Panc1 (cell line): ENCODE measurements around the gene PCDHGC3. TPM values are rescaled to one million over a fixed set of nuclear protein-coding genes. Genes with fewer than 3 reads are reported as not detected.

Experiments used
- ATAC-seq: fragments of 200-7000 bp; cut with Tn5 transposase; 2 replicates; pipeline ENCODE4 v1.9.1; 2020; ENCODE audit warnings: mild to moderate bottlenecking, moderate library complexity
- BruUV-seq: library from RNA; stranded (reverse); fragments of 400-500 nt; replicated peaks from 2 replicates; lab custom pipeline; 2021; lab: Mats Ljungman, UMichigan
- CTCF ChIA-PET: fragments of 300-600 bp; sonication (Branson Sonifier 250); formaldehyde crosslinking; loops from one replicate; lab custom pipeline; 2022; ENCODE audit warnings: antibody characterized with exemption; lab: Charles Lee
- POLR2A ChIA-PET: fragments of 300-600 bp; sonication (Branson Sonifier 250); formaldehyde crosslinking; loops from one replicate; lab custom pipeline; 2022; ENCODE audit warnings: antibody characterized with exemption; lab: Charles Lee
- DNase-seq: peaks from one replicate; pipeline ENCODE4 v3.0.0-alpha.2; 2010; ENCODE audit warnings: low read depth, low spot score
- H3K27ac ChIP-seq: 2 replicates; pipeline ENCODE4 v1.5.1; 2011; ENCODE audit warnings: mild to moderate bottlenecking, low read length, inconsistent platforms
- H3K27me3 ChIP-seq: fragments of 200-500 bp; sonication (Bioruptor generic); 2 replicates; pipeline ENCODE4 v1.6.0; 2014; ENCODE audit warnings: low read length, inconsistent platforms; ENCODE audit not compliant: control insufficient read depth, insufficient read depth
- H3K36me3 ChIP-seq: fragments of 200-500 bp; sonication (Bioruptor generic); 2 replicates; pipeline ENCODE4 v1.5.1; 2014; ENCODE audit warnings: inconsistent platforms, mild to moderate bottlenecking, low read length, moderate library complexity; ENCODE audit not compliant: control insufficient read depth, insufficient read depth
- H3K4me1 ChIP-seq: 2 replicates; pipeline ENCODE4 v1.5.1; 2011; ENCODE audit warnings: inconsistent platforms, mild to moderate bottlenecking, low read length, moderate library complexity; ENCODE audit not compliant: control insufficient read depth, insufficient read depth
- H3K4me3 ChIP-seq, 2 experiments: 2 replicates each; pipeline ENCODE4 v1.5.1; 2011 to 2012; ENCODE audit warnings: low read depth in 2 of 2, low read length in 2 of 2, mild to moderate bottlenecking in 2 of 2, inconsistent platforms in 1 of 2, moderate library complexity in 1 of 2
- H3K9me3 ChIP-seq: fragments of 200-500 bp; sonication (Bioruptor generic); 2 replicates; pipeline ENCODE4 v1.5.1; 2014; ENCODE audit warnings: low read depth, mild to moderate bottlenecking, inconsistent platforms, low read length, moderate library complexity; ENCODE audit not compliant: control insufficient read depth, insufficient read depth
- POLR2AphosphoS5 ChIP-seq: IDR thresholded peaks from 2 replicates; pipeline ENCODE4 v1.6.1; 2012; ENCODE audit warnings: mild to moderate bottlenecking, low read depth, low read length, moderate library complexity
- SIN3A ChIP-seq: IDR thresholded peaks from 2 replicates; pipeline ENCODE4 v1.6.1; 2012; ENCODE audit warnings: low read depth, mild to moderate bottlenecking, low read length, moderate library complexity, borderline replicate concordance; ENCODE audit not compliant: insufficient read depth
- TCF7L2 ChIP-seq: IDR thresholded peaks from 2 replicates; pipeline ENCODE4 v1.6.1; 2011; ENCODE audit warnings: mild to moderate bottlenecking, low read depth, low read length, inconsistent platforms
- in situ Hi-C: cut with HindIII; loops from 2 replicates; pipeline ENCODE4 v1.10.0; 2016; ENCODE audit warnings: low sequenced_read_pairs, low pct_unique_long_range_greater_than_20kb
- intact Hi-C: fragments of 100-400 bp; cut with micrococcal nuclease; formaldehyde crosslinking; loops from one replicate; pipeline ENCODE4 v1.10.0; 2022; ENCODE audit not compliant: unreplicated experiment
- total RNA-seq: library from RNA; stranded (reverse); gene quantifications from one replicate; pipeline ENCODE4 v1.2.1, GENCODE V29; 2021; ENCODE audit not compliant: unreplicated experiment
- TF ChIP-seq, protein P1 (sequence below), 2 experiments: IDR thresholded peaks; 2 replicates each; pipeline ENCODE4 v1.6.1; 2011 to 2012; ENCODE audit warnings: low read depth in 2 of 2, control low read depth in 1 of 2, low read length in 1 of 2, mild to moderate bottlenecking in 1 of 2, moderate library complexity in 1 of 2; ENCODE audit not compliant: insufficient read depth in 1 of 2
- TF ChIP-seq, protein P2 (sequence below): fragments of 450-650 bp; IDR thresholded peaks from 2 replicates; pipeline ENCODE4 v1.5.1; 2017; ENCODE audit warnings: mild to moderate bottlenecking

The PCDHGC3 gene
- total RNA-seq, 1 experiment from 2014 or later: 54.1 TPM

DNA sequence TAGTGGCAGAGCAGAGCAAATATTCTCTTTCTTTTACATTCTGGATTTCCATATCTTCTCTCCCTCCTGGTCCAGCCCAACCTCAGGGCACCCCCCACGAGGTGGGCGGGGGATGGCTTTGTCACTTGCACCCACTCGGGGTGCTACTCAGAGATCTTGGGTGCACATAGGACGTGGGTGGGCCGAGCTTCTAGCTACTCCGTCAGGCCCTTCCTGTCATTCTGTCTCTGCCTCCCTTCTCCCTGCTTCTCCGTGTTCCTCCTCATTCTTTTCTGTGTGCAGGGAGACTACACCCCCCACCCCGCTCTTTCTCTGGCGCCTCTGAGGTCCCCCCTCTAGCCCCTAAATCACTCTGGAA lies 32.7 kb downstream of the PCDHGC3 start:
- Histone ChIP-seq H3K27me3 (no peaks in the 10 kb centered on the region), H3K4me3 (no peak overlapping the region)
- CTCF ChIA-PET: interaction anchor here (0.7 to 1.2 kb wide), 2 partner anchors 16 to 91 kb away, joined by 3 read pairs; partner anchors contain the start of gene PCDHGB7

DNA sequence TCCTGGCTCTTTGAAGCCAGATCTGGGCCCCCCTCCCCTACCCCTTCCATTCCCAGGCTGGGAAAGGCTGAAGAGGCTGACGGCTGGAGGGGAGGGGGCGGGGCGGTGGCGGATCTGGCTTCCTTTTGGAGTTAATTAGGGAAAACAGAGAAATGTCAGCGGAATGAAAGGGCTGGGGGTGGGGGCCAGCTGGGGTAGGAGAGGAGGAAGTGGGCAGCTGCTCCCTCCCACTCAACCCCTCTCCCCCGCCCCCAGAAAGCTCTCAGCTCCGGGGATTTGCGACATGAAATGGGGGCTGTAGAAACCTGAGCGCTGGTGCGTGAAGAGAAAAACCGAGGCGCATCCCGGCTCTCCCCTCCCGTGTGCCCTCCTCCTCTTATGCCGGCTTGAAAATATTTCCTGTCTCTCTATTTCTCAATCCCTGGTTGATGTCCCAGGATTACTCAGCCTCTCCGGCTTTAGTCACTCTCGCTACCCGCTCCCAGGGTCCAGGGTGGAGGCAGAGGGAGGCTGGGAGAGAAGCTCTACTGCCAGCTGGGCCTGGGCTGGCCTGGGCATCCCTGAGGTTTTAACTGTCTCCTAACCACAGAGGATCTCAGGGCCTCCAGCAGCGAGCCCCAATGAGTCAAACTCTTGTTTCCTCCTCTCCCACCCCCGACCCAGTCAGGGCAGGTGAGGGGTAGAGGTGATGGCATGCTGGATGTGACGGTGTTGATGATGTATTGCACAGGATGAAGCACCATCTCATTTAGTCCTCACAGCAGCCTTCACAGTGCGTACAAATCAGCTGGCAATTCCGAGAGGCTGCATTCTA lies 33.2 kb downstream of the PCDHGC3 start:
- ATAC-seq: 0 out of 2 replicates have a peak, but pooled peaks have one; percentile 20
- DNase-seq: no peak
- intact Hi-C loops: no loop called here
- H3K27ac ChIP-seq: no peak overlapping the region
- in situ Hi-C loops: no loop called here
- CTCF ChIA-PET: interaction anchor here (0.8 kb wide), 1 partner anchor 96 kb away, joined by 3 read pairs; the partner anchor contains the start of gene PCDHGA10
- no peak for TF ChIP-seq POLR2AphosphoS5
- TF ChIP-seq, protein P1, sequence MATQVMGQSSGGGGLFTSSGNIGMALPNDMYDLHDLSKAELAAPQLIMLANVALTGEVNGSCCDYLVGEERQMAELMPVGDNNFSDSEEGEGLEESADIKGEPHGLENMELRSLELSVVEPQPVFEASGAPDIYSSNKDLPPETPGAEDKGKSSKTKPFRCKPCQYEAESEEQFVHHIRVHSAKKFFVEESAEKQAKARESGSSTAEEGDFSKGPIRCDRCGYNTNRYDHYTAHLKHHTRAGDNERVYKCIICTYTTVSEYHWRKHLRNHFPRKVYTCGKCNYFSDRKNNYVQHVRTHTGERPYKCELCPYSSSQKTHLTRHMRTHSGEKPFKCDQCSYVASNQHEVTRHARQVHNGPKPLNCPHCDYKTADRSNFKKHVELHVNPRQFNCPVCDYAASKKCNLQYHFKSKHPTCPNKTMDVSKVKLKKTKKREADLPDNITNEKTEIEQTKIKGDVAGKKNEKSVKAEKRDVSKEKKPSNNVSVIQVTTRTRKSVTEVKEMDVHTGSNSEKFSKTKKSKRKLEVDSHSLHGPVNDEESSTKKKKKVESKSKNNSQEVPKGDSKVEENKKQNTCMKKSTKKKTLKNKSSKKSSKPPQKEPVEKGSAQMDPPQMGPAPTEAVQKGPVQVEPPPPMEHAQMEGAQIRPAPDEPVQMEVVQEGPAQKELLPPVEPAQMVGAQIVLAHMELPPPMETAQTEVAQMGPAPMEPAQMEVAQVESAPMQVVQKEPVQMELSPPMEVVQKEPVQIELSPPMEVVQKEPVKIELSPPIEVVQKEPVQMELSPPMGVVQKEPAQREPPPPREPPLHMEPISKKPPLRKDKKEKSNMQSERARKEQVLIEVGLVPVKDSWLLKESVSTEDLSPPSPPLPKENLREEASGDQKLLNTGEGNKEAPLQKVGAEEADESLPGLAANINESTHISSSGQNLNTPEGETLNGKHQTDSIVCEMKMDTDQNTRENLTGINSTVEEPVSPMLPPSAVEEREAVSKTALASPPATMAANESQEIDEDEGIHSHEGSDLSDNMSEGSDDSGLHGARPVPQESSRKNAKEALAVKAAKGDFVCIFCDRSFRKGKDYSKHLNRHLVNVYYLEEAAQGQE (IDR thresholded peaks at IDR 0.05; ENCODE audit: insufficient read depth in 1 of 2, low read depth in 2 of 2, low read length in 1 of 2): no peak
- TF ChIP-seq, protein P2, sequence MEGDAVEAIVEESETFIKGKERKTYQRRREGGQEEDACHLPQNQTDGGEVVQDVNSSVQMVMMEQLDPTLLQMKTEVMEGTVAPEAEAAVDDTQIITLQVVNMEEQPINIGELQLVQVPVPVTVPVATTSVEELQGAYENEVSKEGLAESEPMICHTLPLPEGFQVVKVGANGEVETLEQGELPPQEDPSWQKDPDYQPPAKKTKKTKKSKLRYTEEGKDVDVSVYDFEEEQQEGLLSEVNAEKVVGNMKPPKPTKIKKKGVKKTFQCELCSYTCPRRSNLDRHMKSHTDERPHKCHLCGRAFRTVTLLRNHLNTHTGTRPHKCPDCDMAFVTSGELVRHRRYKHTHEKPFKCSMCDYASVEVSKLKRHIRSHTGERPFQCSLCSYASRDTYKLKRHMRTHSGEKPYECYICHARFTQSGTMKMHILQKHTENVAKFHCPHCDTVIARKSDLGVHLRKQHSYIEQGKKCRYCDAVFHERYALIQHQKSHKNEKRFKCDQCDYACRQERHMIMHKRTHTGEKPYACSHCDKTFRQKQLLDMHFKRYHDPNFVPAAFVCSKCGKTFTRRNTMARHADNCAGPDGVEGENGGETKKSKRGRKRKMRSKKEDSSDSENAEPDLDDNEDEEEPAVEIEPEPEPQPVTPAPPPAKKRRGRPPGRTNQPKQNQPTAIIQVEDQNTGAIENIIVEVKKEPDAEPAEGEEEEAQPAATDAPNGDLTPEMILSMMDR: no peak
- no peak for TF ChIP-seq TCF7L2
- TF ChIP-seq SIN3A: no peak
- BruUV-seq: no TSS peak
- POLR2A ChIA-PET: no interaction called here
- peaks cover 15% of the 10 kb centered on the region for H3K4me1 ChIP-seq
- H3K9me3 ChIP-seq: no peaks in the 10 kb centered on the region
- no peaks in the 10 kb centered on the region for H3K27me3 ChIP-seq
- H3K4me3 ChIP-seq: no peak overlapping the region
- H3K36me3 ChIP-seq: no peaks in the 10 kb centered on the region

More for the DNA sequence above, 32.7 kb downstream of the PCDHGC3 start:
- Histone ChIP-seq H3K36me3 (no peaks in the 10 kb centered on the region), H3K4me1 (peaks cover 10% of the 10 kb centered on the region; the same call in 1 of the 2 replicates), H3K9me3 (no peaks in the 10 kb centered on the region), H3K27ac (no peak overlapping the region)
- POLR2A ChIA-PET: interaction anchor here (0.6 kb wide), 1 partner anchor 36 kb away, joined by 3 read pairs; no protein-coding TSS in a partner anchor
- DNase-seq: no peak
- ATAC-seq: no peak
- in situ Hi-C loops (no loop called here), intact Hi-C loops (no loop called here)
- BruUV-seq: no TSS peak
- TF ChIP-seq TCF7L2 (no peak), SIN3A (no peak), POLR2AphosphoS5 (no peak)
- TF ChIP-seq, protein P2: no peak
- TF ChIP-seq, protein P1 (IDR thresholded peaks at IDR 0.05; ENCODE audit: insufficient read depth in 1 of 2, low read depth in 2 of 2, low read length in 1 of 2): no peak
